HCEC 1CT (cell line): ENCODE data around the gene SYT2.
A peak's percentile ranks its signal among the peaks of the same experiment; 100 is the strongest.
"Not testable (repeated sequence)": the region's sequence is repeated elsewhere in the genome, so short reads cannot be mapped to it uniquely, and the experiment has no call there.

ENCODE experiments used
- DNase-seq: peaks from one replicate; pipeline ENCODE4 v3.0.0-alpha.2; 2017

The SYT2 gene

GRCh38 chr1:202620036-202620435 is 90.2 kb downstream of the SYT2 start:
- DNase-seq = not testable (repeated sequence)

DNA sequence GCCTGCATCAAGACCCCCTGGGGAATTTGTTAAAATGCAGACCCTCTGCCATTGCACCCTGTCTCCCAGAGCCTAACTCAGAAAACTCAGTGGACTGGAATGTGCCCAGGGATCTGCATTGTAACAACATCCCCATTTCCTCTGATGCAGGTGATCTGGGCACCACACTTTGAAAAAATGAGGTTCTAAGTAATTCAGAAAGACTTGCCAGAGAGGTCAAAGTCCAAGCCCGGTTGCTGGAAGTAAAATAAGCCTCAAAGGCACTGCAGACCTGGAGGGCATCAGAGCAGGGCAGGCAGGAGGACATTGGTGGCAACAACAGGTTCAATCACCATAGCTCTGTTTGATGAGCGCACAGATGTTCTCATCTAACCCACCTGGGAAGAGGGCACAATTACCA is 90.7 kb downstream of the SYT2 start:
- no peak for DNase-seq

DNA sequence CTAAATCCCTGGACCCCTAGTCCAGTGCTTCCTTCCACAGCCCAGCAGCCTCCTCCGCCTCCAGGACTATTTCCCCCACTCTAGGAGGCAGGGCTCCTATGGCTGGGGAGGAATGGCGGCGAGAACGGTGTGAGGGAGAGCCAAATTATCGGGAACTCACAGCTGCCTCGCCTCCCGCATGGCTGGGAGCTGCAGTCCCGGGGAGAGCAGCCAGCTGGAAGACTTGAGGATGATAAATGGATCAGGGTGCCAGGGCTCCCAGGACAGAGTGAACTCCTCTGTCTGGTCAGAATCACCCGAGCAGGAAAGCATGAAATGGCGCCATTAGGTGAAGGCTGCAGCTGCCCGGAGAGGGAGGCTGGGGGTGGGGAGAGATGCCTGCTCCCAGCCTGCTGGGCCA is 91.2 kb downstream of the SYT2 start:
- not testable (repeated sequence) for DNase-seq

- DNase-seq = no peak
These were observed 93.8 kb downstream of the SYT2 start for GRCh38 chr1:202616355-202616915.

DNA sequence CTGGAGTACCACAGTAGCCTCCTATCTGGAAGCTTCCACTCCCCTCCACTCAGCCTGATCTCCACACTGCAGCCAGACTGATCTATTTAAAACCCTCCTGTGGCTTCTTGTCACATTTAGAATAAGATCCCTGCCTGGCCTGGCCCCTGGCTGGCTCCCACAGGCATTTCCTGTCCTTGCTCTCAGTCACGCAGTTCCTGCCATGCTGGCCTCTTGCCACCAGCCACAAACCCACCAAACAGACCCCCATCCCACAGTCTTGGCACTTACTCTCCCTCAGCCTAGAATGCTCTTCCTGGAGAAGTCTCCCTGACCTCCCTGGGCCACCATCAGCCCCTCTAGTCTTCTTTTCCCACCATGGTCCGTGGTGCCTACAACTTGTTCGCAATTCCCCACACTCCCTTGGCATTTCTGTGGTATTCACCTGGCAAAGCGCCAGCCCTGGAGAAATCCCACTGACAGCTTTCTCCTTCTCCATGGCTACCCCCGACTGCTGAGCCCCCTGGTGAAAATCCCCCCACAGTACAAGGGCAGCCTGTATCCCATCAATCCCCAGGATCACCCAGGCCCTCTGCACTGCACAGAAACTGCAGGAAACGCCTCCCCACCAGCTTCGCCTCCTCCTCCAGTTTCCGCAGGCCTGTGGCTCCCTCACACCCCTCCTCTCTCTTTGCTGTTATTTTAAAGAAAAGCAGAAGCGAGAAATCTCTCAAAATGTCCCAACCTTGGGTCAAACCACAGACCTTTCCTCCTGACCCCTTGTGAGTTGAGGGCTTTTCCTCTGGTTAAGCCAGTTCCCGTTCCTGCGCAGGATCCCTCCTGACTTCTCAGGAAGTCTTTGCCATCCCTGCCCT is 94.5 kb downstream of the SYT2 start:
- DNase-seq = peak; percentile 19

DNA sequence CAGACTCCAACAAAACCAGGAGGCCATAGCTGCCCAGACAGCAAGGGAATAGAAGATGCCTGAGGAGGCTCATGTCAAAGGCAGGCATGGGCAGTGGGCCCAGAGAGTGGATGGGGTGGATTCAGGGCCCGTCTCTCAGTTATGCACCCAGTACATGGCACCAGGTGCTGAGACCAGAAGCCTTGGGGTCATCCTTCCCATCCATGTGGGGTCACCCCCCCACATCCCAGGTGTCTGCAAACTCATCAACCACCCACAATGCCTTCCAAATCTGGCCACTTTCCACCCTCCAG is 95.1 kb downstream of the SYT2 start:
- DNase-seq = not testable (repeated sequence)

DNA sequence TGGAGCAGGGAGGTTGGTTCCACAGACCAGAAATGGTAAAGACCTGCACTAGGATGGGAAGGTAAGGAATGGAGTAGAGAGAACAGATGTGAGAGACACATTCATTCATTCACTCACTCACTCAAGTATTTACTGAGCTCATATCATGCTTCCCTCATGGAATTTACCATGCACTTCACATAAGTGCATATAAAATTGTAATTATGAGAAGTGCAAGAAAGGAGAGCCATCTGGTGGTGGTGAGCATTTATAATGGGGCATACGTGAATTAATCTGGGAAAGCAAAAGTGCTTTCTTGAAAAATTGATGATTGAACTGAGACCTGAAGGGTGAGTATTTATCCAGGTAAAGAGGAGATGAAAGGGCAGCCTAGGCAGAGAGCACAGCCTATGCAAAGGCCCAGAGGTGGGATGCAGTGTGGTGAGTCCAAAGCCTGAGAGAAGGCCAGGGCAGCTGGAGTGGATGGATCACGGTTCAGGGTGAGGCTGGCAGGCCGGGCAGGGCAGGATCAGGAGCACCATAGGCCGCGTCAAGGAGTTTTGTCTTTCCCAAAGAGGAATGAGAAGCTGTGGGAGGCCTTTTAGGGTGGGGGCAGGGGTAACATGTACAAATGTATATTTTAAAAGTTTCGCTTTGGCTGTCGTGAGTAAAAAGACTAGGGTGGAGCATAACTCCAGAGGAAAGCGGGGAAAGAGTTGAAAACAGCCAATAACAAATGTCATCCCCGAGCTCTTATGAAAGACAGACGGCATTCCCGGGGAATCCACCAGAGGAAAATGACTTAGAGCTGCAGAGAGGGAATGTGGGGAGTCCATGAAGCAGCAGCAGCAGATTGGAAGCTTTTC is 95.7 kb downstream of the SYT2 start:
- DNase-seq = peak; percentile 30

DNA sequence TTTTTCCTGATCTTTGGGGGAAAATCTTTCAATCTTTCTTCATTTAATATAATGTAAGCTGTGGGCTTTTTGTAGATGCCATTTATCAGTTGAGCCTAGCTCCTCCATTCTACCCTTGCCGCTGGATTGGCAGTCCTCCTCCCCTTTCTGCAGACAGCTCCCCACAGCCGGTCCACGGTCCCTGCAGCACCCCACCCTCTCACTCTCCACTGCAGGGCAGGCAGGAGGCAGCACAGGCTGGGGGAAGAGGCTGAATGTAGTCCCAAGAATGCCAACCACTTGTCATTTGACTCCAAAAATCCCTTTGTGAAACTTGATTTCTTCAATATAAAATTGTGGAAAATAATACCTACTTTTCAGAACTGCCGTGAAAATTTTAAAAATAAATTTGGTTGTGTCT is 96.7 kb downstream of the SYT2 start:
- no peak for DNase-seq

DNA sequence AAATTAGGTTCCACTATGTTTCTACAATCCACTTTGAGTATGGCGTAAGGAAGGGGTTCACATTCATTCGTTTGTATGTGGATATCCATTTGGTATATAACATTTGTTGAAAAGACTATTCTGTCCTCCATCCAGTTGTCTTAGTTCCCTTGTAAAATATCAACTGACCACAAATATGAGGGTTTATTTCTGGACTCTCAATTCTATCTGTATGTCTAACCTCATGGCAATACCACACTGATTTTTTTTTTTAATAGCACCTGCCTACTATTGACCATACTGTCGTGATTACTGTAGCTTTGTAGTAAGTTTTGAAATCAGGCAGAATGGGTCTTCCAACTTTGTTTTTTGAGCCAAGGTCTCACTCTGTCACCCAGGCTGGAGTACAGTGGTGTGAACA is 98.2 kb downstream of the SYT2 start:
- not testable (repeated sequence) for DNase-seq

- no peak for DNase-seq
These were observed 104.7 kb downstream of the SYT2 start for GRCh38 chr1:202605515-202605914.

DNA sequence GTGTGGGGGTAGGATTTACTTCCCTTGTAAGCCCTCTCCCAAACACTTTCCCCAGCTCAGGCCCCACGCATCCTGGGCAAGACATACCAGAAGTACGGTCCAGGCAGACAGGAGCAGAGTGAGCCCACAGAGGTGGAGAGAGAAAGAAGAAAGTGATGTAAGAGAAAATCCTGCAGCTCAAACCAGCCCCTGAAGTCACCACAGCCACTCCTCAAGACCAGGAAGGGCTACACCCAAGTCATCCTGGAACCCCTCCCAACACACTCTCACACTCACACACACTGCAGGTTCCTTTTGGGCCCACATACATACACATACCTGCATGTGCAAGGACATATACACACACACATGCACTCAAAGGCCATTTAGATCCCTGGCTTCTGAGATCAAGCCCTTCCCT is 106.8 kb downstream of the SYT2 start:
- no peak for DNase-seq

- no peak for DNase-seq
These were observed 109.7 kb downstream of the SYT2 start for GRCh38 chr1:202600432-202601041.

DNA sequence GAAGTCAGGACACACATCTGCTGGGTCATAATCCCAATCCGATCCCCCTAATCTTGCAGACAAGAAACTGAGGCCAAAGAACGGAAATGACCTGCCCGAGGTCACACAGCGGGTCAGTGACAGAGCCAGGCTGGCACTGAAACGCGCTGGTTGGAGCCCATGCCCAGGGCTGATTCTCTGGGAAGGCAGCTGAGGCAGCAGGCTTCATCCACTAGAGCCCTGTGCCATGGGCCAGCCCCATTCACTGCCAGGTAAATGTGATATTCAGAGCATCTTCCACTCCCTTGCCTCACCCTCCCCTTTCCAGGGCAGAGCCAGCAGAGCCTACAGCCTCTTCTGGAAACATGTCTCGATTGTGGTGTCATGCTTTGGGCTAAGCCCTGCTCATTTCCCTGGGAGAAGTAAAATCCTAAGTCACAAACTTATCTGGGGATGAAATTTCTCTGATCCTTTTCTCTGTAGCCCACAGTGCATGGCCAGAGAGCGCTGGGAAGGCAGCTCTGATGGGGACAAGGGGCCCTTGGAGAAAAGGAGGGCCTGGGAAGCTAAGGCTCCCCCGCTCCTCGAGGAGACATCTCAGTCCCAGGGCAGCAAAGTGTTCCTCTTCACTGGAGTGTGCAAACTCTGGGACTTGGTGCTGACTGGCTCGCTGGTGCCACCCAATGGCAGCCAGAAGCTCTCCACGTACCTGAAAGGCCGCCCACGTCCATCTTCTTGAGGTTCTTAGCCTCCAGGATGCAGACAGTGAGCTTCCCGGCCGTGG is 110.4 kb downstream of the SYT2 start:
- DNase-seq = peak; percentile 84

DNA sequence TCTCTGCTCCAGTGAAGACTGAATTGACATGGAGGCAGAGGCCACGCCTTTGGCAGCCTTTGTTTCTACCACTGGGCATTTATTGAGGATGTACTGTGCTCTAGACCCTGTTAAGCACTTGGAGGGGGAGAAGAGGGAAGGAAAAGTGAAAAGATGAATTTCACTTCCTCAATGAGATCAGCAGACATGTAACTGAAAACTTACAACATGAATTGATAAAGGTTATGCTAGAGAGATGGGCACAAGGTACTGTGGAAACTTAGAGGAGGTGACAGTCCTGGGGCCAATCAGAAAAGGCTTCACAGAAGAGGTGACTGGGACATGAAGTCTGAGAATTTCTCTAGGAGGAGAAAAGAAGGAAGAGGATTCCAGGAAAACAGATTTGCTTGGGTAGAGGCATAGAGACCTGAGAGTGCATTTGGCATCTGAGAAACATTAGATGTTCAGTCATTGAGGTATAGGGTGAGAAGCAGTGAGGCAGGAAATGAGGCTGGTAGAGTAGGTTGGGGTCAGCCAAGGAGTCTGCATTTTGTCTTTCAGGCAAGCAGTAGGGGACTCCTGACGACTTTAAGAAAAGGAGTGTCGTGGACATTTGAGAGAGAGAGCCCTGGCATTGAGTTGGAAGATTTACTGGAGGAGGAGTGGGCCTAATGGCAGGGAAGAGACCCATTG is 113.0 kb downstream of the SYT2 start:
- no peak for DNase-seq

GRCh38 chr1:202596638-202597037 is 113.6 kb downstream of the SYT2 start:
- no peak for DNase-seq

DNA sequence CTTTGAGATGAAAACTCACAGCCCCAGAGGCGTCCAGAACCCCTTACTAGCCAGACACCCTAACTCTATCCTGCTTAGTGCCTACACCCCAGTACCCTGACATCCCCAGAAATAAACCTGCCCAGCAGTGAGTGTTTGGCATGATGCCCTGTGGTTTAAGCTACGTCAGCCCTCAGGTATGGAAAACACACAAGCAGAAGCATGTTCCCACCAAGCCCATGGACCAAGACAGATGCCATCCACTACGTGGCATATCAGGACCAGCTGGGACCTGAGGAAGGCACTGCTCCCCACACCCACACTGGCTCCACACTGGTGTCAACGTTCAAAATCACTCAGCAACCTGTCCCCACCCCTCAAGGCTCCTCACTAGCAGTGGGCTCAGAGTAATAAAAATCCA is 116.4 kb downstream of the SYT2 start:
- DNase-seq = peak; percentile 40

GRCh38 chr1:202592146-202592545 is 118.1 kb downstream of the SYT2 start:
- no peak for DNase-seq

DNA sequence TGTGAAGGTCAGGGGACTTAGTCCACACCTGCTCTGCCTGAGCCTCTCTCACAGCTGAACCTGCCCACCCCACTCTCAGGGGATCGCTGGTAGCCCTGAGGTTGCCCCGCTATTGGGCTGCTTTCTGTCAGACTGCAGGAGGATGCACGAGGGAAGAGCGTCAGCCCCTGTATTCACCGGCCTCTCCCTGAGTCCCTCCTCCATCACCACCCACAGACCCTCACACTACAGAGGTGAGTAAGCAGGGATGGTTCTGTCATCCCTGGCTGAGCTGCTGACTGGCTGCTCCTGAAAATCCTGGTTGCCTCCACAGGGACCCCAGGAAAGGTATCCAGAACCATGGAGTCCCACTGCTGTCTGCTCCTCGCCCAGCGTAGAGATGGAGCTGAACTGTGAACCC is 118.7 kb downstream of the SYT2 start:
- no peak for DNase-seq

- DNase-seq = no peak
These were observed 119.3 kb downstream of the SYT2 start for GRCh38 chr1:202590975-202591411.

GRCh38 chr1:202590126-202590525 is 120.1 kb downstream of the SYT2 start:
- DNase-seq = no peak

DNA sequence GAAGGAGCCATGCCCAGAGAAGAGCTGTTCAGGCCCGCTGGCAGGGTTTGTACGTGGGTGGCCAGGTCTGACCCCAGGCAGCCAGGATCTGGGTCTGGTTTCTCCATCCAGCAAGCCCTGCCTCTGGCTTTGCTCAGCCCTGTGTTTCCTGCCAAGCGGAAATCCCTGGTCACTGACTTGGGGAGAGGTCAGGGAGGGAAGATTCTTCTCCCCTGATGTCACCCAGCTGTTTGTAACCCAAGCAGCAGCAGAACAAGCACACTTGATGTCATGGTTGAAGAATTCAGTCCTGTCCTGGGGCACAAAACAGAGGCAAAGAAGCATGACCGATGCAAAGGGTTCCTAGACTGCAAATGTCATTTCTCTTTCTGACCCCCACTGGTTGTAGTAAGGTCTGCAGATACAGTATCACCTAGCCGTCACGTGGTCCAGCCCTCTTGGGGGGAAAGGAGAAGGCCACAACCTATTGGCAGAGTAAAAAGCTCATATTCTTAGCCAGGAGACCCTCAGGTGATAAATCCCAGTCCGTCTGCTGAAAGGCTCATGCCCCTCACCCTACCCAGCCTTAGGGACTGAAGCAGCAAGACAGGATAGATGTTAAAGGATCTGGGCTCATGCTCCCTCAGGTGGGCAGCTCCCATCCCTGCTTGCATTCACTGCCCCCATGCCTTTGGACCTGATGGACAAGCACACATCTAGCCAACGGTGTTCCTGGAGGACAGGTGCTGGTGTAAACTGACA is 120.9 kb downstream of the SYT2 start:
- DNase-seq = peak; percentile 99
